Stimulated activated CD4-positive, alpha-beta T cell treated with anti-CD3 and anti-CD28 coated beads, Interleukin-1b, Interleukin-23, amount 100 ng/mL, for 24 hours (primary cell): Measurements from ENCODE around the gene HSPA12A.

Source experiments
- DNase-seq, 4 experiments: peaks; one replicate each; pipeline ENCODE4 v3.0.0-alpha.2; 2020; ENCODE audit warnings: low read depth in 4 of 4, low spot score in 1 of 4

The HSPA12A gene

DNA sequence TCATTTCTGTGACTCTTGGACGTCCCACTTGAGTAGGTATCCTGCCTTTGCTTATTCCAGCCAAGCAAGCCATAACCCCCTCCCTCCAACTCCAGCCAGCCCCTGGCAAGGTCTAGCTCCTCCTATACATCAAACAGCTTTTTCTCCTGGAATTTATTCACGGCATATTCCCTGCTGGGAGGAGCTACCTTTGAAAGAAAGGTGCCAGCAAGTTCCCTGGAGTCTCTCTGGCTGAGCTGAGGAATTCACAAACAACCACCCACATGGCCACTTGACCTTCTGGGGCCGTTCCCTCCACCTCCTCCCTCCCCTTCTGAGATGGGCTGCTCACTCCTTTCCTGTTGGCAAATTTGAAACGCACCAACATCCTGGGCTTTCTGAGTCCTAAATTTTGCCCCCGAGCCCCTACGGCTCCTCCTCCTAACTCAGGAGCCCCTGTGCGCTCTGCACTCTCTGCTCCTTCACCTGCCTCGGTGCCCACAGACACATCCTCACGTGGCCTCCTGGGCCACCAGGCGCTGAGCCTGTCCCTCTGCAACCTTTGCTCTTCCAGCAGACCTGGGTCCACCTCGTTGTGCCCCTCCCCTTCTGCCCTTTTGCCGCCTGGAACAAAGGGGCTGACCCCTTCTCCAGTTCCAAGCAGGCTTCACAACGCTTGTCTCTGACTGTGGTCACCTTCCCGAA, 48.0 kb downstream of the HSPA12A start:
- no peak for DNase-seq

- no peak for DNase-seq
These were observed 50.1 kb downstream of the HSPA12A start for GRCh38 chr10:116692225-116692624.

DNA sequence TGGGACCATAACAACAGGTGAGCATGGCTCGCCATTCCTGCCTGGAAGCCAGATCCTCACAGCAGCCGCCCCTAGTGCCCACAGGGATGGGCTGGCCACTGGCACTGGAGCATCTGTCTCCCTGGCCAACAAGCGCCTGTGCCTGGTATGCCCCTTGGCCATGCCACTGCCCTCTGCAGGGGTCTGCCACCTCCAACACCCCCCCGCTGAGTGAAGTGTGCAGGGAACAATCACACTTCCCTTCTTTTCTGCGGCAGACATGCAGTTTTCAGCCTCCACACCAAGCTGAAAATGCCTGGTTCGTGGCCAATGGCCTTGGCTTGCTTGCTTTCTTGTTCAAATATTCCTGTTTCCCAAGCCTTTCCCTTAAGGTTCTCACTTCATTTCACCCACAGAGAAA, 50.7 kb downstream of the HSPA12A start:
- no peak for DNase-seq

- no peak for DNase-seq
These were observed 51.7 kb downstream of the HSPA12A start for GRCh38 chr10:116690356-116691322.

DNA sequence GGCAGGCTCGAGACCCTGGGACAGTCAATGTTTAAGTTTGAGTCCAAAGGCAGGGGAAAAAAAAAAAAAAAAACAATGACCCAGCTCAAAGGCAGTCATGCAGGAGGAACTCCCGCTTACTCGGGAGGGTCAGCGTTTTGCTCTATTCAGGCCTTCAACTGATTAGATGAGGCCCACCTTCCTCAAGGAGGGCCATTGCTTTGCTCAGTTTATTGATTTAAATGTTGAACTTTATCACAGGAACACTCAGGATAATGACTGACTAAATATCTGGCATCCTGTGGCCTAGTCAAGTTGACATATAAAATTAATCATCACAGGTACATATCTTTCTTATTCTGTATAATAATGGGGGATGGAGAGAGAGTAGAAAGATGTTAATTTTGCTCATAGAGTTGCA, 52.6 kb downstream of the HSPA12A start:
- no peak for DNase-seq

DNA sequence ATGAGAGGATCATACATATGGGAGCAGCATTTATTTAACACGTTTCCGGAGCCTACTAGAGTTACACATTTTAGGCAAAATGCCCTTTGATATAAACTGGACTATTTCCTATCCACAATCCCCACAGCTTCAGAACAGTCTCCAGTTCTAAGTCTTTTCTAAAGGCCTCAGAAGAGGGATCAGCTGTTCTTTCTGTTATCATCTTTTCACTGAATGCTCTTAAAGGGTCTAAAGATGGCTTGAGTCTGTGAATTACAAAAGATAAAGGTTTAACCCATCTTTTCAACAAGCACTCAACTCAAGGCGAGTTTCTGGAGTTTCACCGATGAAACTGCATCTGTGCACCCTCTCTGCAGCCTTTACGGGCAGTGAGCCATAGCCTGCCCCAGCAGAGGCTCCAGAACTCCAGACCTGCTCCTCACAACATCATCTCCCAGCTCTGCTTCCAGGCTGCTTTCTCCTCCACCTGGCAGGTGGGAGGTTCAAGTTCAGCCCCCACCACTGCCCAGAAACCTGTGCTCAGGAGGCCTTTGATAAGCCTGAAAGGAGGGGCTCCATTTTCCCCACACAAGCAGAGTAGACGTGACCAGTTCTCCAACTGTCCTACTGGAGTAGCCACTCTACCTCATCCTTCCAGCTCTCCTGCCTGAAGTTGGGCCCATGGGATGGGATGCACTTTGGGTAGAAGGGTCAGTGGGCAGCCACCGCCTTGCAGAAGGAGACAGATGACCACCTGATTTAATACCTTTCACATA, 53.4 kb downstream of the HSPA12A start:
- no peak for DNase-seq

DNA sequence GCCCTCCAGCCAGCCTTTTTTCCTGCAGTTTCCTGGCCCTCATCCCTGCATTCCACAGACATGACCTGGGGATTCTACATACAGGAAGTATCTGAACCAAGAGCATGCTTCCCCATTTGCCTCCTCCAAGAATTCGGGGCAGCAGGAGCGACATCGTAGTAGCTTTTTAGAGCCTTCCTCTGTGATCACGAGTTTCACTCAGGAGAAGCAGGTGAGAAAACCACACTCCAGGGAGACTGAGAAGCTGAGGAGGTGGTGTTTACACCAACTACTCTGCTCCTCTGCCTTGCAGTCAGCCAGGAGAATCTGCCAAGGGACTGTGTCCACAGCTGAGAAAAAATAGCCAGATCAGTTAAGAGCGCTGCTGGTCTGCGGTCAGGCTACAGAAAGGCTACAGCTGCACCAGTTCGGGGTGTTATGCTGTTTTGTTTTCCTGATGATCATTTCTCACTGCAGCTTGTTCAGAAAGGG, 54.1 kb downstream of the HSPA12A start:
- no peak for DNase-seq

DNA sequence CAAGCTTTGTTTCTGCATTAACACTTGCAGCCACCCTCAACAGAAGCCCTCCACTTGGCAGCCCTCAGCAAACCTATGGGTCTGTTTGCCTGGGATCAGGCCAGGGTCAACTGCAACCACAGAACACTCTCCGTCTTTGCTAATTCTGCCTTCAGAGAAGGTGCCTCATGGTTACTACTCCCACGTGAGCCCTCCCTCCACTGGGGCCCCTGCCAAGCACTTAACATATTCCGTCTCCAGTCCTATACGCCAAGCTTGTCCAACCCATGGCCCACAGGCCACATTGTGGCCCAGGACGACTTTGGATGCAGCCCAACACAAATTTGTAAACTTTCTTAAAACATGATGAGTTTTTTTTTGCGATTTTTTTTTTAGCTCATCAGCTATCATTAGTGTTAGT, 54.7 kb downstream of the HSPA12A start:
- DNase-seq: no peak

- DNase-seq: no peak
These were observed 55.7 kb downstream of the HSPA12A start for GRCh38 chr10:116686632-116687031.

GRCh38 chr10:116685807-116686206, 56.6 kb downstream of the HSPA12A start:
- no peak for DNase-seq

DNA sequence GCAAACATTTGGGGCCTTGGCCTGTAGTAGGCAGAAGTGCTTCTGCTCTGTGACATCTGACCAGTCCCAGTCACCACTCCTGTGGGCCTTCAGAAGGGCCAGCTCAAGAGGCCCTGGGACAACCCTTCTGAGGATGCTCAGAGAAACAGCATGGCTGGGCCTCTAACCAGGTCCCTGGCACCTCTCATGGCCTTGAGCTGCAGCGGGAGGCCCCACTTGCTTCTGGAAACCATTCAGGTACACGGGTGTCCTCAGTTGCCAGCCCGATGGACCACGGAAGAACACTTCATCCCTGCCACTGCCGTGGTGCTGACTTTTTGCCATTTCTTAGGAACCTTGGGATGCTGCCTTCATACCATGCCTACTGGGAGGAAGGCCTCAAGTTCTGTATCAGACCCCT, 57.6 kb downstream of the HSPA12A start:
- DNase-seq: no peak

- DNase-seq: no peak
These were observed 58.5 kb downstream of the HSPA12A start for GRCh38 chr10:116683821-116684220.

DNA sequence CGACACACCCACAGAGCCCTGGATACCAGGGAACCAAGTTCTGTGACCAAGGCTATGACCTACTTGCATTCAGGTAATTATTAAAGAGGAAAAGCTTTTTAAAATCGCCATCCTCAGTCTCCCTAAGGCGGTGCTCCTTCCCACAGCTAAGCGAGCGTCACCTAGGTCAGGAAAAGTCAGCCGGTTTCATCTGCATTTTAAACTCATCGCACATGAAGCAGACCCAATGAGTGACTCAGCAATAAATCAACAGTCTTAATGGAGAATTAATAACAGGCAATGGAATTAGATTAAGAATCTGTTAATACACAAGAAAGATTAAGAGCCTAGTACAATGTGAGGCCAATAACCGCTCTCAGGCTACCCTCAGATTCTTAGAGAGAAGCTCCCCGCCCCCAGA, 59.2 kb downstream of the HSPA12A start:
- no peak for DNase-seq

- DNase-seq: no peak
These were observed 63.0 kb downstream of the HSPA12A start for GRCh38 chr10:116679351-116679750.

DNA sequence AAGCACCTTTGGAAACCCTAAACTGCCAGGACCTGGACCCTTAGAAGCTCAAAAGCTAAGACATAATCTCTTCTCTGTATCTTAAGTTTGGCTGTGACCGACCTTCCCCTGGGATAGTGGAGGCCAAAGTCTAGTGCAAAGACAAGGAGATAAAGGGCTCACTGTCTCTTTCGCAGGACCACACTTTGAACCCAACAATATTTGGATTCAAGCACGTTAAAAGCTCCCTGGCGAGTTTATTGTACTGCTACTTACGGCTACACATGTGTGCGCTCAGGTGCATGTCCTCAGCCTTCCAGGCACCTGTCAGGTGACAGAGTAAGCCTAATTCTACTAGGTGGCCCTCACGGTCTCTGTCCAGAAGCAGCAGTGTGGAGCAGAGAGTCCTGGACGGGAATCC, 65.7 kb downstream of the HSPA12A start:
- no peak for DNase-seq

DNA sequence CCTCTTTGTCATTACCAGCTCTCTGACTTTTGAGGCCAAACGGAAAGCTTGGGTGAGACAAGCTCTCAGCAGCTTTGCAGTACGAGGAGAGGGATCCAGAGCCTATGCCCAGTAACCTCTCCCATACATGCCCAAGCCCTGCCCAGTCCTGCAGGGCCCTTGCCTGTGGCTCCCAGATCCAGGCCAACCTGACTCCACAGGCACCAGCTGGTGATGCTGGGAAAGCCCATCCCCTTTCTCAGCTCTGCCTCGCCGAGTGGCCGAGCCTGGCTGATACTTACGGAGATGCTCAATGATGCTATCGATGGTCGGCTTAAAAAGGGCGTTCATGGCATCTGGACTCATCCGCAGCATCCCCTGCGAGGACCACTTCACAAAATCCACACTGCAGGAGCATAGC, 66.2 kb downstream of the HSPA12A start:
- DNase-seq: no peak

DNA sequence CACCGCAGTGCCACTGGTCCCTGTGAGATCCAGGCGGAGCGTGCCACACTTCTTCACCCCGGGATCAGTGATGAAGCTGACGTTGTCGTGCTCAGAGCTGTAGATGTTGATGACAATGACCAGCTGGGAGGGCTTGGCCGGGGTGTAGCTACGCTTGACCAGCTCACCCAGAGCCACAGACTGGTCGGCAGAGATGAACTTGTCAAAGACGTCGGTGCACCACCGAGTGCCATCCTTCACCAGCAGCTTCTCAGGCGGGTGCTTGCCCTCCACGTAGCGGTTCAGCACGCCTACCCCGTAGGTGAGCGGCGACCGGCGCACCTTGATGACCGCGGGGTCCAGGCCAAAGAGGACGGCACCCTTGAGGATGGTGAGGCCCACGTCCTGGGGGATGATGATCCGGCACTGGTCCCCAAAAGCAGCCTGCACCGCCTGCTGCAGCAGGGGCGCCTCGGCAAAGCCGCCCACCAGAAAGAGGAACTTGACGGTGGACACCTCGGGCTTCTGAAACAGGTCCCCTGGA, 67.4 kb downstream of the HSPA12A start:
- DNase-seq: no peak

- DNase-seq: no peak
These were observed 68.5 kb downstream of the HSPA12A start for GRCh38 chr10:116673866-116674265.

DNA sequence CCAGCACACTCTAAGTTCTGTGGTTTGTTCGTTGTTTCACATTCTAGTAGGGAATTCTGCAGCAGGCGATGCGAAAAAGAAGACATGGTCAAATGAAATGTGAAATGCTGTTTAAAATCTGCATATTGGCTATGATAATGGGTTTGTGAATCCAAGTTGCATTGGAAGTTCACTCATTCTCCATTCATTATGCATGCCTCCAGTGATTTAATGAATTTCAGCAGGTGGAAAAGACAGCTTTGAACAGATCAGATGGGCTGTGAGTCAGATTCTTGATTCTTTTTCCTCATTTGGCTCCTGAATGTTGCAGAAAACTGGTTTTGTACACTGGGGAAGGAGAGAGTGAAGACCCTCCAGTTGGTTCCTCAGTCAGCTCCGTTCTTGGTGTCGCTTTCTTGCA, 69.5 kb downstream of the HSPA12A start:
- no peak for DNase-seq

- no peak for DNase-seq
These were observed 71.0 kb downstream of the HSPA12A start for GRCh38 chr10:116671274-116671926.

GRCh38 chr10:116670706-116671105, 71.7 kb downstream of the HSPA12A start:
- DNase-seq: no peak
